RWPE2 (cell line): ENCODE results near the gene STRC.
"Not testable (repeated sequence)": the region's sequence is repeated elsewhere in the genome, so short reads cannot be mapped to it uniquely, and the experiment has no call there.

Experiments used
- ATAC-seq: fragments of 200-7000 bp; cut with Tn5 transposase; 3 replicates; pipeline ENCODE4 v1.9.1; 2021; ENCODE audit warnings: low read depth
- DNase-seq: peaks from one replicate; pipeline ENCODE4 v3.0.0-alpha.2; 2020; ENCODE audit warnings: low spot score
- H3K27ac ChIP-seq: fragments of 450-650 bp; 2 replicates; pipeline ENCODE4 v1.5.1; 2017; ENCODE audit warnings: mild to moderate bottlenecking; ENCODE audit not compliant: poor library complexity, severe bottlenecking
- H3K27me3 ChIP-seq: fragments of 250-450 bp; sonication (Bioruptor Pico); 2 replicates; pipeline ENCODE4 v1.5.1; 2021; ENCODE audit warnings: mild to moderate bottlenecking, moderate library complexity; ENCODE audit not compliant: insufficient read depth, poor library complexity, severe bottlenecking
- H3K36me3 ChIP-seq: fragments of 250-450 bp; sonication (Bioruptor Pico); 2 replicates; pipeline ENCODE4 v1.5.1; 2020; ENCODE audit warnings: low read depth, mild to moderate bottlenecking, moderate library complexity
- H3K4me1 ChIP-seq: fragments of 250-450 bp; sonication (Bioruptor Pico); 2 replicates; pipeline ENCODE4 v1.5.1; 2021; ENCODE audit warnings: mild to moderate bottlenecking, moderate library complexity; ENCODE audit not compliant: insufficient read depth, poor library complexity, severe bottlenecking
- H3K4me3 ChIP-seq: fragments of 250-450 bp; sonication (Bioruptor Pico); 2 replicates; pipeline ENCODE4 v1.5.1; 2021; ENCODE audit warnings: mild to moderate bottlenecking, moderate library complexity; ENCODE audit not compliant: severe bottlenecking
- H3K9me3 ChIP-seq: fragments of 250-450 bp; sonication (Bioruptor Pico); 2 replicates; pipeline ENCODE4 v1.5.1; 2021; ENCODE audit warnings: mild to moderate bottlenecking, moderate library complexity; ENCODE audit not compliant: severe bottlenecking
- CTCF ChIP-seq: fragments of 450-650 bp; IDR thresholded peaks from one replicate; pipeline ENCODE4 v1.5.1; 2017; ENCODE audit warnings: mild to moderate bottlenecking, moderate library complexity; ENCODE audit not compliant: poor library complexity, severe bottlenecking

STRC gene

GRCh38 chr15:43625106-43625505 lies 6.5 kb upstream of the STRC start:
- no peak for DNase-seq
- ATAC-seq: no peak

GRCh38 chr15:43622068-43622799 lies 3.6 kb upstream of the STRC start:
- not testable (repeated sequence) for H3K27ac ChIP-seq, H3K9me3 ChIP-seq, H3K4me3 ChIP-seq, H3K36me3 ChIP-seq, ATAC-seq, H3K27me3 ChIP-seq, H3K4me1 ChIP-seq, DNase-seq

More at GRCh38 chr15:43625106-43625505, 6.5 kb upstream of the STRC start:
- no peaks in the 10 kb centered on the region for H3K4me1 ChIP-seq
- H3K36me3 ChIP-seq: no peaks in the 10 kb centered on the region
- H3K27ac ChIP-seq: no peak overlapping the region
- H3K27me3 ChIP-seq: no peaks in the 10 kb centered on the region
- H3K4me3 ChIP-seq: no peak overlapping the region
- no peaks in the 10 kb centered on the region for H3K9me3 ChIP-seq
- TF ChIP-seq CTCF: no peak

- H3K27me3 ChIP-seq, H3K9me3 ChIP-seq, DNase-seq, H3K36me3 ChIP-seq, ATAC-seq, H3K4me3 ChIP-seq, H3K4me1 ChIP-seq, H3K27ac ChIP-seq: not testable (repeated sequence)
These were observed 850 bp downstream of the STRC start for GRCh38 chr15:43617750-43618149.

GRCh38 chr15:43602233-43602632 lies 16.4 kb downstream of the STRC start:
- H3K4me3 ChIP-seq, H3K27ac ChIP-seq, H3K4me1 ChIP-seq, H3K27me3 ChIP-seq, H3K36me3 ChIP-seq, H3K9me3 ChIP-seq, DNase-seq: not testable (repeated sequence)
- ATAC-seq: peak; percentile 61

GRCh38 chr15:43600200-43600599 lies 18.4 kb downstream of the STRC start:
- H3K4me3 ChIP-seq, H3K4me1 ChIP-seq, DNase-seq, H3K27ac ChIP-seq, H3K36me3 ChIP-seq, ATAC-seq, H3K9me3 ChIP-seq, H3K27me3 ChIP-seq: not testable (repeated sequence)

- not testable (repeated sequence) for H3K4me3 ChIP-seq, H3K4me1 ChIP-seq, DNase-seq, H3K27me3 ChIP-seq, H3K9me3 ChIP-seq, ATAC-seq, H3K36me3 ChIP-seq, H3K27ac ChIP-seq
These were observed 19.5 kb downstream of the STRC start for GRCh38 chr15:43599131-43599530.

GRCh38 chr15:43593328-43594190 lies 25.0 kb downstream of the STRC start, which contains the start of gene CKMT1B:
TSS of gene CKMT1B (plus strand) at chr15:43594027. CDS start at chr15:43594219, 192 bp downstream.
- H3K4me3 ChIP-seq, H3K27me3 ChIP-seq, H3K27ac ChIP-seq, H3K9me3 ChIP-seq, H3K36me3 ChIP-seq, H3K4me1 ChIP-seq, DNase-seq: not testable (repeated sequence)
- ATAC-seq: peak; percentile 81

GRCh38 chr15:43592841-43593240 lies 25.8 kb downstream of the STRC start:
- ATAC-seq: peak; percentile 19
- not testable (repeated sequence) for H3K4me1 ChIP-seq, H3K27me3 ChIP-seq, DNase-seq, H3K36me3 ChIP-seq, H3K4me3 ChIP-seq, H3K27ac ChIP-seq, H3K9me3 ChIP-seq

GRCh38 chr15:43589778-43590466 lies 28.7 kb downstream of the STRC start, which contains the start of gene PPIP5K1:
TSS of gene PPIP5K1 (minus strand) at chr15:43590208. CDS start at chr15:43584504, 5,704 bp downstream.
- not testable (repeated sequence) for H3K27me3 ChIP-seq, H3K4me3 ChIP-seq, DNase-seq, H3K27ac ChIP-seq, H3K4me1 ChIP-seq, H3K9me3 ChIP-seq, H3K36me3 ChIP-seq
- peak; percentile 84 for ATAC-seq

- ATAC-seq: not testable (repeated sequence)
These were observed 44.0 kb downstream of the STRC start for GRCh38 chr15:43574607-43575006.

More at GRCh38 chr15:43574607-43575006, 44.0 kb downstream of the STRC start:
- H3K4me1 ChIP-seq, DNase-seq, H3K27me3 ChIP-seq, H3K36me3 ChIP-seq, H3K9me3 ChIP-seq, H3K4me3 ChIP-seq, H3K27ac ChIP-seq: not testable (repeated sequence)
